ENCODE data around the gene RBBP9.
A peak's percentile ranks its signal among the peaks of the same experiment; 100 is the strongest.
"Not testable (repeated sequence)": the region's sequence is repeated elsewhere in the genome, so short reads cannot be mapped to it uniquely, and the experiment has no call there.

Gene RBBP9

GRCh38 chr20:18504479-18505060 is 7.5 kb upstream of the RBBP9 start:
- peak; percentile 33 for DNase-seq

GRCh38 chr20:18501672-18502071 is 4.6 kb upstream of the RBBP9 start:
- not testable (repeated sequence) for DNase-seq

GRCh38 chr20:18497603-18498002 is 578 bp upstream of the RBBP9 start:
- DNase-seq: no peak

GRCh38 chr20:18496042-18496441 is 983 bp downstream of the RBBP9 start:
- DNase-seq: no peak

GRCh38 chr20:18488301-18488700 is 8.7 kb downstream of the RBBP9 start:
- DNase-seq: no peak

- no peak for DNase-seq
Observed at GRCh38 chr20:18481596-18481995, 15.4 kb downstream of the RBBP9 start.

- no peak for DNase-seq
Observed at GRCh38 chr20:18477821-18478220, 19.2 kb downstream of the RBBP9 start.

- DNase-seq: no peak
Observed at GRCh38 chr20:18477218-18477617, 19.8 kb downstream of the RBBP9 start.

GRCh38 chr20:18466894-18467730 is 29.9 kb downstream of the RBBP9 start, which contains the start of the genes DZANK1 and POLR3F:
Gene DZANK1 (minus strand): TSS chr20:18467030. CDS start chr20:18465358, 1,672 bp downstream.
Gene POLR3F (plus strand): TSS chr20:18467390. CDS start chr20:18467507, 117 bp downstream.
- DNase-seq: peak; percentile 98

- no peak for DNase-seq
Observed at GRCh38 chr20:18466574-18466893, 30.5 kb downstream of the RBBP9 start.

- DNase-seq: no peak
Observed at GRCh38 chr20:18465536-18466200, 31.4 kb downstream of the RBBP9 start.

GRCh38 chr20:18456600-18456999 is 40.4 kb downstream of the RBBP9 start:
- no peak for DNase-seq

GRCh38 chr20:18443886-18444285 is 53.1 kb downstream of the RBBP9 start:
- no peak for DNase-seq

GRCh38 chr20:18440403-18440802 is 56.6 kb downstream of the RBBP9 start:
- no peak for DNase-seq

- DNase-seq: no peak
Observed at GRCh38 chr20:18436847-18437246, 60.2 kb downstream of the RBBP9 start.

All from left hindlimb (tissue), 1 donor.